HepG2 (cell line): ENCODE results near the gene METTL5. TPM values are rescaled to one million over a fixed set of nuclear protein-coding genes. Genes with fewer than 3 reads are reported as not detected.

ENCODE experiments used
- AGO1 ChIP-seq: fragments of 200-400 bp; formaldehyde crosslinking; IDR thresholded peaks from 2 replicates; pipeline ENCODE4 v1.6.1; 2017; ENCODE audit warnings: mild to moderate bottlenecking, low read depth, low read length, moderate library complexity; ENCODE audit not compliant: poor library complexity, severe bottlenecking
- AHDC1 ChIP-seq: sonication (generic); formaldehyde crosslinking; IDR thresholded peaks from 2 replicates; pipeline ENCODE4 v1.5.1; 2020; ENCODE audit warnings: mild to moderate bottlenecking, missing genetic modification reagents, borderline replicate concordance
- CHCHD3 ChIP-seq: sonication (generic); formaldehyde crosslinking; IDR thresholded peaks from 2 replicates; pipeline ENCODE4 v1.8.0; 2022; ENCODE audit warnings: mild to moderate bottlenecking, missing genetic modification reagents, moderate library complexity
- DNMT3B ChIP-seq: conservative IDR thresholded peaks from 2 replicates; pipeline ENCODE4 v1.6.1; 2016; ENCODE audit warnings: missing biosample characterization, control low read depth
- FOXJ3 ChIP-seq: sonication (generic); formaldehyde crosslinking; IDR thresholded peaks from 2 replicates; pipeline ENCODE4 v1.4.0; 2020; ENCODE audit warnings: missing genetic modification reagents, mild to moderate bottlenecking, borderline replicate concordance
- JARID2 ChIP-seq: sonication (generic); formaldehyde crosslinking; IDR thresholded peaks from 2 replicates; pipeline ENCODE4 v1.8.1; 2023; ENCODE audit warnings: missing genetic modification reagents, inconsistent platforms; ENCODE audit not compliant: insufficient replicate concordance
- KDM5B ChIP-seq: sonication (generic); formaldehyde crosslinking; IDR thresholded peaks from 2 replicates; pipeline ENCODE4 v1.4.0; 2020; ENCODE audit warnings: missing genetic modification reagents, mild to moderate bottlenecking, borderline replicate concordance
- LRRFIP1 ChIP-seq: sonication (generic); formaldehyde crosslinking; conservative IDR thresholded peaks from 2 replicates; pipeline ENCODE4 v1.4.0; 2020; ENCODE audit warnings: missing genetic modification reagents
- MNT ChIP-seq: fragments of 450-650 bp; IDR thresholded peaks from 2 replicates; pipeline ENCODE4 v1.6.1; 2016
- MTF1 ChIP-seq: sonication (generic); formaldehyde crosslinking; IDR thresholded peaks from 2 replicates; pipeline ENCODE4 v1.5.0; 2020; ENCODE audit warnings: missing genetic modification reagents
- PTBP1 ChIP-seq: fragments of 200-400 bp; formaldehyde crosslinking; IDR thresholded peaks from 2 replicates; pipeline ENCODE4 v1.6.1; 2018; ENCODE audit warnings: low read length, low read depth; ENCODE audit not compliant: poor library complexity, severe bottlenecking
- SNRNP70 ChIP-seq: fragments of 200-400 bp; formaldehyde crosslinking; IDR thresholded peaks from 2 replicates; pipeline ENCODE4 v1.6.1; 2017; ENCODE audit warnings: mild to moderate bottlenecking, low read depth, low read length, moderate library complexity
- XRCC5 ChIP-seq: fragments of 200-400 bp; formaldehyde crosslinking; optimal IDR thresholded peaks from 2 replicates; pipeline ENCODE3; 2017; ENCODE audit warnings: mild to moderate bottlenecking, low read length
- ZC3H13 ChIP-seq: sonication (generic); formaldehyde crosslinking; IDR thresholded peaks from 2 replicates; pipeline ENCODE4 v1.8.1; 2023; ENCODE audit warnings: mild to moderate bottlenecking, missing genetic modification reagents, moderate library complexity
- ZNF382 ChIP-seq: sonication (generic); formaldehyde crosslinking; IDR thresholded peaks from 2 replicates; pipeline ENCODE4 v1.5.0; 2020; ENCODE audit warnings: missing genetic modification reagents, mild to moderate bottlenecking, borderline replicate concordance
- ZNF549 ChIP-seq: sonication (generic); formaldehyde crosslinking; IDR thresholded peaks from 2 replicates; pipeline ENCODE4 v1.5.0; 2020; ENCODE audit warnings: missing genetic modification reagents
- ZNF7 ChIP-seq: IDR thresholded peaks from 2 replicates; pipeline ENCODE4 v1.6.1; 2016; ENCODE audit warnings: missing biosample characterization, missing genetic modification reagents
- ZSCAN9 ChIP-seq: IDR thresholded peaks from 2 replicates; pipeline ENCODE4 v1.6.1; 2016; ENCODE audit warnings: borderline replicate concordance
- polyA plus RNA-seq, 8 experiments: library from polyadenylated mRNA; depleted of rRNA in 3 of 8; stranded (reverse) in 7 of 8; unstranded in 1 of 8; fragments of >200 nt; fragmentation: Illumina TruSeq in 4 of 8; extraction: Trizol in 4 of 8; gene quantifications; 2 replicates each; pipeline versions ENCODE4 v1.2.1 to v1.2.3, GENCODE V29; 2011 to 2016; ENCODE audit warnings: low read depth in 4 of 8, missing spikeins in 1 of 8, mixed read lengths in 1 of 8; ENCODE audit not compliant: insufficient read depth in 1 of 8
- total RNA-seq, 5 experiments: library from RNA; depleted of rRNA; stranded (reverse); fragments of >200 nt; fragmentation: Illumina TruSeq; extraction: Trizol; gene quantifications; 2 replicates each; pipeline ENCODE4 v1.2.3, GENCODE V29; 2016; ENCODE audit warnings: low read depth in 1 of 5

The METTL5 gene
- total and polyA plus RNA-seq, 2 of the 13 experiments (the other 11 are each of a cell fraction or from before 2014, with no cell fraction given) = 50.7 to 95.1 TPM

GRCh38 chr2:169824373-169825333 lies at the start of gene METTL5 (continued):
- TF ChIP-seq ZNF382 (CRISPR knock-in tag) = no peak; the same call in 1 of the 2 replicates
- no peak for TF ChIP-seq JARID2 (CRISPR knock-in tag)
- TF ChIP-seq ZNF549 (CRISPR knock-in tag) = peak; percentile 75; the same call in 1 of the 2 replicates
- TF ChIP-seq ZNF7 (CRISPR knock-in tag) = no peak
- peak; percentile 52; the same call in 1 of the 2 replicates for TF ChIP-seq AHDC1 (CRISPR knock-in tag)
- no peak; the same call in 1 of the 2 replicates for TF ChIP-seq DNMT3B (CRISPR knock-in tag)
- 0 out of 2 replicates have a peak, but pooled peaks have one; percentile 70 for TF ChIP-seq MTF1
- TF ChIP-seq SNRNP70 = no peak
- TF ChIP-seq AGO1 = peak; percentile 59
- TF ChIP-seq XRCC5 = peak; percentile 98
- TF ChIP-seq KDM5B (CRISPR knock-in tag) = peak; percentile 96
- TF ChIP-seq ZC3H13 (CRISPR knock-in tag) = no peak
- peak; percentile 75; the same call in 1 of the 2 replicates for TF ChIP-seq ZSCAN9 (CRISPR knock-in tag)
- TF ChIP-seq CHCHD3 (CRISPR knock-in tag) = no peak
- no peak for TF ChIP-seq LRRFIP1
- peak; percentile 53 for TF ChIP-seq PTBP1
- no peak; the same call in 1 of the 2 replicates for TF ChIP-seq FOXJ3 (CRISPR knock-in tag)
- TF ChIP-seq MNT = peak; percentile 14; the same call in 1 of the 2 replicates
